ENCODE data around the gene CREBBP. TPM values are rescaled to one million over a fixed set of nuclear protein-coding genes. Genes with fewer than 3 reads are reported as not detected.

The CREBBP gene
- total and polyA plus RNA-seq, 4 donors, result 16.0 to 155 (median 36.1) TPM

DNA sequence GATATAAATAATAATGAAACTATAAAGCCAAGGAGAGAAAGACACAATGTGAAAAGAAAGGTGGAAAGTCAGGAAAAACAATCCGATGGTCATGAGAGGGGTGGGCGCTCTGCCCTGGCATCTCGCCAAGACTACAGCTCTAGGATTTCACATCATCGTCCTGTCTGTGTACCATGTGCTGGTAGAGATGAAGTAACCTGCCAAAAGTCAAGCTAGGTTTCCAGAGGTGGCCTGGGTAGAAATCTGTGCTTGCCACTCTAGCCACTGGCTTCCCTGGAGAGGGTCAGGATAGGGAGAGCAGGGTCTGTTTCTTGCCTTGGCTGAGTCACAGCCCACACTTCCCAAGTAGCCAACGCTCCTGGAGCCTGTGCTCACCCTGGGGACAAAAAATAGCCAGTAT is 132.2 kb downstream of the CREBBP start:
- WGBS, 2 donors, result 83 to 91% methylated on average over 5 of the region's 5 CpGs
- no peak for ATAC-seq (ENCODE audit: insufficient read depth, low FRiP score)

DNA sequence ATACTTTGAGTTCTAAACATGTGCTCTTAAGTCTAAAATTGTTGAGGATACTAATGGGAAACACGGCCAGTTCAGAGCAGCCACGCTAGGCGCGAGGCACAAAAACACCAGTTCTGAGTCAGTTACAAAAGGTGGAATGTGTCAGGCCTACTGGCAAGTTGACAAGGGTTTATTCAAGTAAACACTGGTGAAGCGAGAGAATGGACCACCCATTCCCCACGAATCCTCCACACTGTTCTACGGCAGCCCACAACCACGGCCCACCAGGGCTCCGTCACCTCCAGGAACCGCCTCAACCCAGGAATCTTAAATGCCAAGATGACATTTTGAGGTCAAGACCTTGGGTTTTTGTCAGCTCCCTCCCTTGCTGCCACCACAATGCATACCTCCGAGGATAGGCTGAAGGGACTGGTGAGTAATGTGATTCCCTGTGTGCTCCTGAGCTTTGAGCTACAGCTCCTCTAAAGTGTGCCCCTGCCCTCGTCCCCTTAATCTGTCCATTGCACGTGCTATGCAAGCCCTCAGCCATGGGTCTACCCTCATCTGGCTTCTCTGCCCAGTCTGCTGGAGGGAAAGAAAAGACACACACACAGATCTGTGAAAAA is 134.7 kb downstream of the CREBBP start:
- Histone ChIP-seq H3K9ac (ENCODE audit: insufficient read depth in 1 of 2, low read length in 2 of 2) (no peak overlapping the region), H3K36me3 (ENCODE audit: control insufficient read depth in 4 of 4, insufficient read depth in 4 of 4, low read length in 4 of 4) (peaks cover 24 to 50% (median 44%) of the 10 kb centered on the region in 4 donors), H3K27me3 (ENCODE audit: control insufficient read depth in 3 of 3, insufficient read depth in 3 of 3, low read length in 2 of 3) (no peaks in the 10 kb centered on the region), H3K27ac (ENCODE audit: low read depth in 1 of 2, low read length in 1 of 2) (no peak overlapping the region), H3K4me1 (ENCODE audit: control insufficient read depth in 5 of 5, insufficient read depth in 5 of 5, low read length in 5 of 5) (no peaks in the 10 kb centered on the region), H3K4me3 (no peak overlapping the region), H3K9me3 (ENCODE audit: control insufficient read depth in 4 of 4, insufficient read depth in 3 of 4, low read length in 3 of 4) (no peaks in the 10 kb centered on the region)
- WGBS, 2 donors, result 84 to 88% methylated on average over 13 of the region's 13 CpGs
- DNase-seq, result peak in 1 of 3 donors; percentile 21
- TF ChIP-seq, protein P1, sequence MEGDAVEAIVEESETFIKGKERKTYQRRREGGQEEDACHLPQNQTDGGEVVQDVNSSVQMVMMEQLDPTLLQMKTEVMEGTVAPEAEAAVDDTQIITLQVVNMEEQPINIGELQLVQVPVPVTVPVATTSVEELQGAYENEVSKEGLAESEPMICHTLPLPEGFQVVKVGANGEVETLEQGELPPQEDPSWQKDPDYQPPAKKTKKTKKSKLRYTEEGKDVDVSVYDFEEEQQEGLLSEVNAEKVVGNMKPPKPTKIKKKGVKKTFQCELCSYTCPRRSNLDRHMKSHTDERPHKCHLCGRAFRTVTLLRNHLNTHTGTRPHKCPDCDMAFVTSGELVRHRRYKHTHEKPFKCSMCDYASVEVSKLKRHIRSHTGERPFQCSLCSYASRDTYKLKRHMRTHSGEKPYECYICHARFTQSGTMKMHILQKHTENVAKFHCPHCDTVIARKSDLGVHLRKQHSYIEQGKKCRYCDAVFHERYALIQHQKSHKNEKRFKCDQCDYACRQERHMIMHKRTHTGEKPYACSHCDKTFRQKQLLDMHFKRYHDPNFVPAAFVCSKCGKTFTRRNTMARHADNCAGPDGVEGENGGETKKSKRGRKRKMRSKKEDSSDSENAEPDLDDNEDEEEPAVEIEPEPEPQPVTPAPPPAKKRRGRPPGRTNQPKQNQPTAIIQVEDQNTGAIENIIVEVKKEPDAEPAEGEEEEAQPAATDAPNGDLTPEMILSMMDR (IDR thresholded peaks at IDR 0.05; ENCODE audit: control extremely low read depth, extremely low read depth), result no peak
- ATAC-seq (ENCODE audit: insufficient read depth, low FRiP score), result no peak

More for the DNA sequence above, 132.2 kb downstream of the CREBBP start:
- Histone ChIP-seq H3K36me3 (ENCODE audit: control insufficient read depth in 4 of 4, insufficient read depth in 4 of 4, low read length in 4 of 4) (peaks cover 23 to 46% (median 38%) of the 10 kb centered on the region in 4 donors), H3K27me3 (ENCODE audit: control insufficient read depth in 3 of 3, insufficient read depth in 3 of 3, low read length in 2 of 3) (no peaks in the 10 kb centered on the region), H3K27ac (ENCODE audit: low read depth in 1 of 2, low read length in 1 of 2) (no peak overlapping the region), H3K4me1 (ENCODE audit: control insufficient read depth in 5 of 5, insufficient read depth in 5 of 5, low read length in 5 of 5) (no peaks in the 10 kb centered on the region), H3K9ac (ENCODE audit: insufficient read depth in 1 of 2, low read length in 2 of 2) (no peak overlapping the region), H3K9me3 (ENCODE audit: control insufficient read depth in 4 of 4, insufficient read depth in 3 of 4, low read length in 3 of 4) (no peaks in the 10 kb centered on the region), H3K4me3 (no peak overlapping the region)
- TF ChIP-seq, protein P1 (IDR thresholded peaks at IDR 0.05; ENCODE audit: control extremely low read depth, extremely low read depth), result no peak
- peak in 1 of 3 donors; percentile 11 for DNase-seq

DNA sequence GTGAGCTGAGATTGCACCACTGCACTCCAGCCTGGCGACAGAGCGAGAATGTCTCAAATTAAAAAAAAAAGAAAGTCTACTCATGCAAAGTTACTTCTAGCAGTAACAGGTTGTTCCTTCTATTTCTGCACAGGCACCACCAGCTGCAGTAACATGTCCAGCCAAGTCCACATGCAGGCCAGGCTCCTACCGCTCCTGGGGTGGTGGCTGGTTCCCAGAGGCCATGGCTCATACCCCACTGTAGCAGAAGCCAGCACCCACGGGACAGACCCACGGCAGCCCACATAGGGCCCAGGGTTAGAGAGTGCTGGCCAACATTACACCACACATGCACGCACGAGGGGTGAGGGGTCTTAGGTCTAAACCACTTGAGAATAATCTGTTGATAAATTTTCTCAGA is 136.5 kb downstream of the CREBBP start:
- Histone ChIP-seq H3K27ac (ENCODE audit: low read depth in 1 of 2, low read length in 1 of 2) (no peak overlapping the region), H3K9me3 (ENCODE audit: control insufficient read depth in 4 of 4, insufficient read depth in 3 of 4, low read length in 3 of 4) (no peaks in the 10 kb centered on the region), H3K36me3 (ENCODE audit: control insufficient read depth in 4 of 4, insufficient read depth in 4 of 4, low read length in 4 of 4) (peaks cover 36 to 59% (median 46%) of the 10 kb centered on the region in 4 donors), H3K27me3 (ENCODE audit: control insufficient read depth in 3 of 3, insufficient read depth in 3 of 3, low read length in 2 of 3) (no peaks in the 10 kb centered on the region), H3K4me1 (ENCODE audit: control insufficient read depth in 5 of 5, insufficient read depth in 5 of 5, low read length in 5 of 5) (no peaks in the 10 kb centered on the region), H3K4me3 (no peak overlapping the region), H3K9ac (ENCODE audit: insufficient read depth in 1 of 2, low read length in 2 of 2) (no peak overlapping the region)
- DNase-seq (no peak), ATAC-seq (ENCODE audit: insufficient read depth, low FRiP score) (no peak)
- WGBS, 2 donors, result 94 to 95% methylated on average over 7 of the region's 7 CpGs
- TF ChIP-seq, protein P1 (IDR thresholded peaks at IDR 0.05; ENCODE audit: control extremely low read depth, extremely low read depth), result no peak

DNA sequence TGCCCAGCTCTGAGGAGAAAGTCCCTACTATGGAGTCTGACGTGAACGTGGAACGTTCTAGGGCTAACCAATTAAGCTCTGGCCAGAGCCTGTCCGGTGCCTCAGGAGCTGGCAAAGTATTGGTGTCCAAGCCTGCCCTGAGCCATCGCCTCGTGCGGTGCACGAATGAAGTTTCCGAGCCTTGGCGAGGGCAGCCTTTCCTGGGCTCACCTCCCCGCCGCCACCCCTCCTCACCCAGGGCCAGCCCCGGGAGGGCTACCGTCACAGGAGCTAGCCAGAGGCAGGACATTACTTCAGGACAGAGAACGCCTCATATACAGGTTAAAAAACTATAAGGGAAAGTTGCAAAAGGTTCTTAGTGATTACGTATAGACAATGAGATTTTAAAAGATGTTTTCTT is 139.6 kb downstream of the CREBBP start:
- DNase-seq, result no peak
- TF ChIP-seq, protein P1 (IDR thresholded peaks at IDR 0.05; ENCODE audit: control extremely low read depth, extremely low read depth), result no peak
- 96 to 97% methylated on average over 16 of the region's 16 CpGs for WGBS, 2 donors
- Histone ChIP-seq H3K4me1 (ENCODE audit: control insufficient read depth in 5 of 5, insufficient read depth in 5 of 5, low read length in 5 of 5) (no peaks in the 10 kb centered on the region), H3K27me3 (ENCODE audit: control insufficient read depth in 3 of 3, insufficient read depth in 3 of 3, low read length in 2 of 3) (no peaks in the 10 kb centered on the region), H3K4me3 (no peak overlapping the region), H3K9me3 (ENCODE audit: control insufficient read depth in 4 of 4, insufficient read depth in 3 of 4, low read length in 3 of 4) (no peaks in the 10 kb centered on the region), H3K36me3 (ENCODE audit: control insufficient read depth in 4 of 4, insufficient read depth in 4 of 4, low read length in 4 of 4) (peaks cover 39 to 62% (median 60%) of the 10 kb centered on the region in 4 donors), H3K27ac (ENCODE audit: low read depth in 1 of 2, low read length in 1 of 2) (no peak overlapping the region), H3K9ac (ENCODE audit: insufficient read depth in 1 of 2, low read length in 2 of 2) (no peak overlapping the region)
- no peak for ATAC-seq (ENCODE audit: insufficient read depth, low FRiP score)

All from lung (tissue), 12 donors.